Prostate gland (tissue), 2 donors: Measurements from ENCODE around the gene FUT7. TPM values are rescaled to one million over a fixed set of nuclear protein-coding genes. Genes with fewer than 3 reads are reported as not detected.

Source experiments
- DNase-seq: peaks from one replicate; pipeline ENCODE4 v3.0.0-alpha.2; 2019; ENCODE audit warnings: low spot score
- H3K27ac ChIP-seq, 2 donors: fragments of 200-600 bp; sonication (generic); 2 replicates each; pipeline ENCODE4 v1.5.1; 2017 to 2019
- H3K27me3 ChIP-seq: fragments of 200-600 bp; sonication (generic); replicated peaks from 2 replicates; pipeline ENCODE4 v1.5.1; 2019; ENCODE audit not compliant: insufficient read depth
- H3K36me3 ChIP-seq, 2 donors: fragments of 200-600 bp; sonication (generic); 1 replicate in 1 of 2; 2 replicates in 1 of 2; pipeline versions ENCODE4 v1.5.1 to v1.8.1; 2017 to 2019
- H3K4me1 ChIP-seq: fragments of 200-600 bp; sonication (generic); replicated peaks from 2 replicates; pipeline ENCODE4 v1.5.1; 2019
- H3K4me3 ChIP-seq, 2 donors: fragments of 200-600 bp; sonication (generic); 2 replicates each; pipeline ENCODE4 v1.5.1; 2017 to 2019
- H3K9me3 ChIP-seq: fragments of 200-600 bp; sonication (generic); 2 replicates; pipeline ENCODE4 v1.5.1; 2017
- POLR2A ChIP-seq: fragments of 450-650 bp; IDR thresholded peaks from one replicate; pipeline ENCODE4 v1.6.1; 2016; ENCODE audit warnings: antibody characterized with exemption, mild to moderate bottlenecking
- POLR2AphosphoS5 ChIP-seq: sonication (generic); formaldehyde crosslinking; IDR thresholded peaks from one replicate; pipeline ENCODE4 v1.6.1; 2017; ENCODE audit warnings: antibody characterized with exemption
- WGBS: methylation state at CpG from one replicate; pipeline ENCODE4 v1.1.5; 2018; 5-methylcytosine and 5-hydroxymethylcytosine counted together
- intact Hi-C: fragments of 100-400 bp; cut with DNase I; formaldehyde crosslinking; loops from one replicate; pipeline ENCODE4 v1.14.2; 2022
- total RNA-seq, 2 donors: library from RNA; depleted of rRNA; stranded (reverse); fragments of >200 nt; gene quantifications; one replicate each; pipeline ENCODE4 v1.1.0, GENCODE V29; 2016
- TF ChIP-seq, protein P1 (sequence below), 4 experiments: fragments of 200-600 bp in 2 of 4; fragments of 450-650 bp in 2 of 4; sonication (generic) in 2 of 4; IDR thresholded peaks; 1 replicate in 3 of 4; 2 replicates in 1 of 4; pipeline ENCODE4 v1.5.1; 2016 to 2019; ENCODE audit warnings: antibody characterized with exemption in 4 of 4, mild to moderate bottlenecking in 2 of 4, moderate library complexity in 2 of 4

FUT7 gene
- total RNA-seq, 2 donors from 2014 or later: 0.57 TPM; not detected in 1

DNA sequence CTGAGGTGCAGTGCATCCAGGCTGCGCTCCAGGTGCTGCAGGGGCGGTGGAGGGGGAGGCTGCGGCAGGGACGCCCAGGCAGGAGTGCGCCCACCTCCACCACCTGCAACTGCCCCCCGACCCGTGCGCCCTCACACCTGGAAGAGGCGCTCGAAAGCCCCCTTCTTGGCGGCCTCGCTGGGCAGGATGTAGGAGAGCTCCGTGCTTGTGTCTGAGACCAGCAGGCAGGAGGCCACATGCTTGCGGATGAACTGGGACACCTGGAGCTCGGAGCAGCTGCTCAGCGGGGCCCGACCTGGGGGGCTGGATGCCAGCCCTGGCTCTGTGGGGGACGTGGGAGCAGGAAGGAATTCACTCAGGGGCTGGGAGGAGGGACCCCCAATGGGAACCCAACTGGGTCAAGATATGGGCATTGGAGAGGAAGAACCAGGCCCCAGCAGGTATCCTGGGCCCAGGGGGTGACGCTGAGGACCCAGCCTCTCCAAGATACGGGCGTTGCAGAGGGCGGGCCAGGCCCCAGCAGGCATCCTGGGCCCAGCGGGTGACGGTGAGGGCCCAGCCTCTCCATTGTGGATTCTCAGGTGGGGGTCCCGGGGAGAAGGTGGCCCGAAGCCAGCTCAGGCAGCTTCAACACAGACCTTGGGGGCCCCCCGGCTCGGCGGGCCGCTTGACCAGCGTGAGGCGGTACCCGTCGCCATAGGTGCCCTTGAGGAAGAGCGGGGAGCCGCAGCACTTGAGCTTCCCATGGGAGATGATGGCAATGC, 16.9 kb downstream of the FUT7 start:
- TF ChIP-seq POLR2A: no peak
- TF ChIP-seq, protein P1, sequence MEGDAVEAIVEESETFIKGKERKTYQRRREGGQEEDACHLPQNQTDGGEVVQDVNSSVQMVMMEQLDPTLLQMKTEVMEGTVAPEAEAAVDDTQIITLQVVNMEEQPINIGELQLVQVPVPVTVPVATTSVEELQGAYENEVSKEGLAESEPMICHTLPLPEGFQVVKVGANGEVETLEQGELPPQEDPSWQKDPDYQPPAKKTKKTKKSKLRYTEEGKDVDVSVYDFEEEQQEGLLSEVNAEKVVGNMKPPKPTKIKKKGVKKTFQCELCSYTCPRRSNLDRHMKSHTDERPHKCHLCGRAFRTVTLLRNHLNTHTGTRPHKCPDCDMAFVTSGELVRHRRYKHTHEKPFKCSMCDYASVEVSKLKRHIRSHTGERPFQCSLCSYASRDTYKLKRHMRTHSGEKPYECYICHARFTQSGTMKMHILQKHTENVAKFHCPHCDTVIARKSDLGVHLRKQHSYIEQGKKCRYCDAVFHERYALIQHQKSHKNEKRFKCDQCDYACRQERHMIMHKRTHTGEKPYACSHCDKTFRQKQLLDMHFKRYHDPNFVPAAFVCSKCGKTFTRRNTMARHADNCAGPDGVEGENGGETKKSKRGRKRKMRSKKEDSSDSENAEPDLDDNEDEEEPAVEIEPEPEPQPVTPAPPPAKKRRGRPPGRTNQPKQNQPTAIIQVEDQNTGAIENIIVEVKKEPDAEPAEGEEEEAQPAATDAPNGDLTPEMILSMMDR (IDR thresholded peaks at IDR 0.05): no peak
- no peak for TF ChIP-seq POLR2AphosphoS5
- no peak overlapping the region for H3K4me3 ChIP-seq
- no peaks in the 10 kb centered on the region for H3K9me3 ChIP-seq
- intact Hi-C loops: no loop called here
- no peaks in the 10 kb centered on the region for H3K4me1 ChIP-seq
- H3K27me3 ChIP-seq: no peaks in the 10 kb centered on the region
- no peaks in the 10 kb centered on the region for H3K36me3 ChIP-seq
- 93% methylated on average over 36 of the region's 36 CpGs for WGBS
- no peak for DNase-seq
- H3K27ac ChIP-seq: no peak overlapping the region

DNA sequence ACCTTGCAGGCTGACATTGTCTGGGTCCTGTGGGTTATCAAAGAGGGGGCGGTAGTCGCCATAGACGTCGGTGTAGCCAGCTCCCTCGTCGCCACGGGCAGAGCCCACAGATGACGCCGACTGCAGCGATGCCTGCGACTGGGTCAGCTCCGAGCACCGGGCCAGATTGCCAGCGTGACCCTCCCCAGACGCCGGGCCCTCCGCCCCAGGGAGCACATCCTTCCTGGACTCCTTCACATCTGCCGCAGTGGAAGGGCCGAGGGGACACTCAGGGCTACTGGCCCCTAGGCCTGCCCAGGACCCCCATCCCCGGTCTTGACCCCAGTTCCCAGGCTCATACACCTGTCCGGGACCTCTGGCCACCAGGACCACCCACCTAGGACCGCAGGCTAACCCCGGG, 17.7 kb downstream of the FUT7 start:
- Histone ChIP-seq H3K27ac (no peak overlapping the region), H3K4me1 (no peaks in the 10 kb centered on the region), H3K4me3 (no peak overlapping the region), H3K9me3 (no peaks in the 10 kb centered on the region), H3K36me3 (no peaks in the 10 kb centered on the region), H3K27me3 (no peaks in the 10 kb centered on the region)
- no peak for DNase-seq
- 93% methylated on average over 23 of the region's 23 CpGs for WGBS
- no peak for TF ChIP-seq POLR2AphosphoS5
- TF ChIP-seq, protein P1 (IDR thresholded peaks at IDR 0.05): no peak
- no peak for TF ChIP-seq POLR2A
- intact Hi-C loops: no loop called here

GRCh38 chr9:137013571-137013940, 18.3 kb downstream of the FUT7 start:
- 98% methylated on average over 18 of the region's 20 CpGs for WGBS

GRCh38 chr9:137012694-137013570, 19.0 kb downstream of the FUT7 start:
- Histone ChIP-seq H3K36me3 (no peaks in the 10 kb centered on the region), H3K9me3 (no peaks in the 10 kb centered on the region), H3K27me3 (no peaks in the 10 kb centered on the region), H3K4me3 (no peak overlapping the region), H3K27ac (no peak overlapping the region), H3K4me1 (no peaks in the 10 kb centered on the region)
- no peak for DNase-seq
- 87% methylated on average over 63 of the region's 67 CpGs for WGBS
- TF ChIP-seq, protein P1 (IDR thresholded peaks at IDR 0.05): no peak
- TF ChIP-seq POLR2A (no peak), POLR2AphosphoS5 (no peak)
- intact Hi-C loops: no loop called here

More at GRCh38 chr9:137013571-137013940, 18.3 kb downstream of the FUT7 start:
- Histone ChIP-seq H3K27ac (no peak overlapping the region), H3K4me1 (no peaks in the 10 kb centered on the region), H3K4me3 (no peak overlapping the region), H3K9me3 (no peaks in the 10 kb centered on the region), H3K27me3 (no peaks in the 10 kb centered on the region), H3K36me3 (no peaks in the 10 kb centered on the region)
- intact Hi-C loops: no loop called here
- DNase-seq: no peak
- TF ChIP-seq POLR2A (no peak), POLR2AphosphoS5 (no peak)
- TF ChIP-seq, protein P1 (IDR thresholded peaks at IDR 0.05): no peak
